ENCODE measurements around the gene SUGP2.

DNA sequence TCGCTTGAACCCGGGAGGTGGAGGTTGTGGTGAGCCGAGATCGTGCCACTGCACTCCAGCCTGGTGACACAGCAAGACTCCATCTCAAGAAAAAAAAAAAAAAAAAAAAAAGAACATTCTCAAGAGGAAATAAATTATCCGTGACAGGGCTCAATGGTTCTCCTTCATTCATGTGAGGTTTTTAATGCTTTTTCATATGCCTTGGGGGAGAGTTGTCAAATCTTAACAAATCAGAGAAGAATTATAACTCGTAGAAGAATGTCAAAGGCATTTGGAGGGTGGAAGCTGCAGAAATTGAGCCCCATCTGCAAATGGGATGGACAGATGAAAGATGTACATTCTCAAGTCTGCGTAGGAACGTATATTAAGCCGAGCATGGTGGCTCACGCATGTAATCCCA is 57.4 kb downstream of the SUGP2 start:
- TF ChIP-seq POLR2A (IDR thresholded peaks at IDR 0.05; ENCODE audit: low read depth, low read length) (no peak), TAF1 (IDR thresholded peaks at IDR 0.05; ENCODE audit: borderline replicate concordance, low read depth, low read length) (no peak), POLR2AphosphoS5 (IDR thresholded peaks at IDR 0.05; ENCODE audit: low read depth, low read length) (no peak)

Data from GM12892 (cell line).